NT2/D1 (cell line): ENCODE data around the gene HAPLN2.

Source experiments
- SUZ12 ChIP-seq: IDR thresholded peaks from 2 replicates; pipeline ENCODE4 v1.6.1; 2011; ENCODE audit not compliant: insufficient read length, insufficient read depth; ENCODE audit errors: extremely low read depth
- ZNF274 ChIP-seq: IDR thresholded peaks from 2 replicates; pipeline ENCODE4 v1.6.1; 2011; ENCODE audit warnings: mild to moderate bottlenecking, low read depth, low read length

GRCh38 chr1:156663178-156663577 is 44.0 kb downstream of the HAPLN2 start:
- no peak for TF ChIP-seq SUZ12
- no peak for TF ChIP-seq ZNF274
